Renal pelvis (tissue), 12 donors: Measurements from ENCODE around the gene GNRH2. TPM values are rescaled to one million over a fixed set of nuclear protein-coding genes. Genes with fewer than 3 reads are reported as not detected.
"Not testable (repeated sequence)": the region's sequence is repeated elsewhere in the genome, so short reads cannot be mapped to it uniquely, and the experiment has no call there.

Experiments used
- DNase-seq: peaks from one replicate; pipeline ENCODE4 v3.0.0-alpha.2; 2013
- long read RNA-seq, 16 experiments: transcript quantifications; one replicate each; lab custom pipeline, GENCODE V29; 2026
- polyA plus RNA-seq, 3 donors: library from polyadenylated mRNA; unstranded; fragments of 120-200 nt; gene quantifications; one replicate each; pipeline ENCODE4 v1.2.1, GENCODE V29; 2013; ENCODE audit not compliant: insufficient read length in 3 of 3

GNRH2 gene, protein sequence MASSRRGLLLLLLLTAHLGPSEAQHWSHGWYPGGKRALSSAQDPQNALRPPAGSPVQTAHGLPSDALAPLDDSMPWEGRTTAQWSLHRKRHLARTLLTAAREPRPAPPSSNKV
- polyA plus RNA-seq = 1 to 10 TPM in 2 of 3 donors, under 1 TPM in 1; 0.58 to 1.4 (median 1.0) TPM
- long read RNA-seq, donor 1 = 0 reads
- long read RNA-seq, donor 2 = 0 reads
- long read RNA-seq, donor 3 = 0 reads
- long read RNA-seq, donor 4 = 0 reads
- long read RNA-seq, donor 5, partial matches to known transcripts = 0 of 1 reads
- long read RNA-seq, donor 5, other reads (novel, unspliced or antisense) = 0 of 1 reads
- long read RNA-seq, donor 6 = 0 reads
- long read RNA-seq, donor 7 = 0 reads
- long read RNA-seq, donor 8 = 0 reads
- long read RNA-seq, donor 9 = 0 reads
- long read RNA-seq, donor 10 = 0 reads
- long read RNA-seq, donor 11 = 0 reads
- long read RNA-seq, donor 12 = 0 reads
- long read RNA-seq, donor 13 = 0 reads
- long read RNA-seq, donor 14 = 0 reads
- long read RNA-seq, donor 15 = 0 reads
- long read RNA-seq, donor 16 = 0 reads

- DNase-seq = no peak
Observed at GRCh38 chr20:3043322-3043721, at the start of gene GNRH2. GNRH2 (plus strand) TSS chr20:3043622; CDS start chr20:3044415, 793 bp downstream.

GRCh38 chr20:2995796-2996195 is 47.6 kb upstream of the GNRH2 start:
- DNase-seq = no peak

DNA sequence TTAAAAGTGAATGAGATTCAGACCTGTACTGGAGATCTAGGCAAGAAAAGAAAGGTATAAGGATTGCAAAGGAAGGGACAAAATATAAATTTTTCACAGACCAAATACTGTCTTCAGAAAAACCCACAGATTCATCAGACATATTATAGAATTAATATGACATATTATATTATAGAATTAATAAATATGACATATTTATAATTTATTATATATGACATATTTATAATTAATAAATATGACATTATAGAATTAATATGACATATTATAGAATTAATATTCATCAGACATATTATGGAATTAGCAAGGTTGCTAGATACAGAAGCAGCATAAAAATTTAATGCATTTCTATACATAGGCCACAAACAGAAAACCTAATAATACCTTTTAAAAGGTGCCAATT is 44.7 kb upstream of the GNRH2 start:
- no peak for DNase-seq

DNA sequence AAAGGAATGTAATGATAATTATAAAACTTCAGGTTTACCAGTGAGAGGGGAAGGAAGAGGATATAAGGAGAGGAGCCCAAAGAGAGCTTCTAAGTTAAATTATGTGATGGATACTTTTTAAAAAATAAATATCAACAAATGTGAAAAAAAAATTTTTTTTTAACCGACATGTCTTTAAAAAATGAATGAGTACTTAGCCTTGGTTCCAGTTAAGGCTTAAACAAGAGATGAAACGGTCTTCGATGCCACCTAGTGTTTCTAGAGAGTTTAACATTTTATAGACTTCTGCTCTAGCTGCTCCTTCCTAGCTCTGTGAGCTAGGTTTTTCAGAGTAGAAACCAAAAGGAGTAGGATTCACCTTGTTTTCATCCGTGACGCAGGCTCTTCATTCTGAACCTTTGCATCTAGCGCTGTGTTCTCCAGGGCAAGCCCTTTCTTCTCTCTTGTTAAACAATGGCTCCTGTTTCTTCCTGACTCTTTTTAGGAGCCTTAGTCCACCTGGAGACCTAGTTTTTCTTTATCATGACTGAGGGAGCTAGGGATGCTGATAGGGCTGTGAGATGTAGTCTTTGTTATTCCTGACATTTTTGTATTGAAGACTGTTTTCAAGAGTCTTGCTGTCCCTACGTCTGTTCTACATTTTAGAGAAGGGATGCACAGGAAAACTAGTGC is 42.4 kb upstream of the GNRH2 start:
- peak; percentile 58 for DNase-seq

- DNase-seq = no peak
Observed at GRCh38 chr20:3003416-3003815, 40.0 kb upstream of the GNRH2 start.

DNA sequence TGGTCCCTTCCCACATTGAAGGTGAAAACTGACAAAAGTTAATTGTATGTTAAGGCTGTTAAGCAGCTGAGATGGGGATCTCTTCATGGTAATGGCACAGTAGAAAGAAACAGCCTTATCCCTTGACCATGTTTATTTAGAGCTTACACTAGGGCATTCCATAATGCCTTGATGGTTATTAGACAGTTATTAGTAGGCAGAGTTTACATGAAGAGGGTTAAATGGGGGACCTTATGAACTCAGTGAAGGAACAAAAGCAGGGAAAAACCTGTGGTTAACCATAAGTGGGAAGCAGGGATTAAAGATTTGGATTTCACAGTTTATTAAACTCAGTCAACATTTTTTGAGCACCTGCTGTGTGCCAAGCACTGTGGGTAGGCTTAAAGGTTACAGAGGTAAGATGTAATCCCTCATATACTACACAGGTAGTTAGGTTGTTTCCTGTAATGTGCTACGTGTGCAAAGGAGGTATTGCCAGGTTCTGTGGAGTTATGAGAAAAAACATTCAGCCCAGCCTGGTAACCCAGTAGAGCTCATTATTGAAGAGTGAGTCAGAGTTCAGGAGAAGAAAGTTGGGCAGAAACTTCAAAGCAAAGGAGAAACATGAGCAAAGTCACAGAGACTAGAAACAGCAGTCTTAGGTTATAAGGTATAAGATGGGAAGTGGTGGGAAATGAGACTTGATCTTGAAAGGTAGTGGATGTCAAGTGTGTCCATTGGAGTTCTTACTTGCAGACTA is 32.3 kb upstream of the GNRH2 start:
- DNase-seq = no peak

DNA sequence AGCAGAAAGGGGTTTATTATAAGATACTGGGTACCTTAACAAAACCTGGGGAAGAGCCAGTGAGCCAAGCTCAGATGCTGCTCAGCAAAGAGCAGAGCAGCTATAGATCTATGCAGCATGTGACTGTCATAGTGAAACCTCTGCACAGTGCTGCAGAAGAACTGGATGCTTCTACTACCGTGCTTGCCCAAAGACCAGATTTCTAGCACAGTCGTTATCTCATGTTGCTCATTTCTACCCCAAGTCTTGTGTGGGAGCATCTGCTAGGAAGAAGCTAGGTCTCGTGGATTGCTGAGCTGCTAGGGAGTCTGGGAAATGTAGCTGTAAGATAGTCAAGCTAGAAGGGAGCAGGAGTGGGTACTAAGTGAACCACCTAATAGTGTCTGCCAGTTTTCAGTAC is 31.7 kb upstream of the GNRH2 start:
- no peak for DNase-seq

GRCh38 chr20:3013771-3014170 is 29.7 kb upstream of the GNRH2 start:
- DNase-seq = no peak

DNA sequence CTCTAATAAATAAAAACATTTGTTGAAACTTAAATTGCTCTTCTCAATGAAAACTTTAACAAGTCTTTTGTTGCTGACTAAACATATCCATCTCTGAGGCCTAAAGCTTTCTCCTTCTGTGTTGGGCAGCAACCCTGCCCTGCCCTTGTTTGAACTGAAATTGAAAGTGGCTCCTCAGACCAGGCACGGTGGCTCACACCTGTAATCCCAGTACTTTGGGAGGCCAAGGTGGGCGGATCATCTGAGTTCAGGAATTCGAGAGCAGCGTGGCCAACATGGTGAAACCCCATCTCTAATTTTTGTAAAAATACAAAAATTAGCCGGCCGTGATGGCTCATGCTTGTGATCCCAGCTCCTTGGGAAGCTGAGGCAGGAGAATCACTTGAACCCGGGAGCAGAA is 29.2 kb upstream of the GNRH2 start:
- DNase-seq = no peak

DNA sequence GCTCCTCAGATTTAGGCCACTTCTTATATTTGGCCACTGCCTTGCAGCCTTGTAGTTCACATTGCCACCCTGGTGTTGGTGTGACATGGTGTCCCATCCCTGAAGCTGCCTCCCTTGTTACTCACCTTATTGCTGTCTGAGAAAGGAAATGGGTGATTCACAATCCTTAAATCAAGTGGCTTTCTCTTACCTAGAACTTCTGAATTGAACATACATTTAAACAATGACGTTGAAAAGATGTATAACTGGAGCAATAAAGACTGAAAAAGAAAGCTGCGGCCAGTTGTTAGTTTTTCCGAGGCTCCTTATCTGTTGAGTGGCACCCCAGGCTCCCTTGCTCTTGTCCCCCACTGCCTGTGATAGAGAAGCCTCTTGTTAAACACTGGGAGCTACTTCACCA is 28.8 kb upstream of the GNRH2 start:
- DNase-seq = no peak

GRCh38 chr20:3015302-3015701 is 28.1 kb upstream of the GNRH2 start:
- DNase-seq = not testable (repeated sequence)

- no peak for DNase-seq
Observed at GRCh38 chr20:3021327-3021726, 22.1 kb upstream of the GNRH2 start.

GRCh38 chr20:3021777-3022176 is 21.6 kb upstream of the GNRH2 start:
- DNase-seq = no peak

DNA sequence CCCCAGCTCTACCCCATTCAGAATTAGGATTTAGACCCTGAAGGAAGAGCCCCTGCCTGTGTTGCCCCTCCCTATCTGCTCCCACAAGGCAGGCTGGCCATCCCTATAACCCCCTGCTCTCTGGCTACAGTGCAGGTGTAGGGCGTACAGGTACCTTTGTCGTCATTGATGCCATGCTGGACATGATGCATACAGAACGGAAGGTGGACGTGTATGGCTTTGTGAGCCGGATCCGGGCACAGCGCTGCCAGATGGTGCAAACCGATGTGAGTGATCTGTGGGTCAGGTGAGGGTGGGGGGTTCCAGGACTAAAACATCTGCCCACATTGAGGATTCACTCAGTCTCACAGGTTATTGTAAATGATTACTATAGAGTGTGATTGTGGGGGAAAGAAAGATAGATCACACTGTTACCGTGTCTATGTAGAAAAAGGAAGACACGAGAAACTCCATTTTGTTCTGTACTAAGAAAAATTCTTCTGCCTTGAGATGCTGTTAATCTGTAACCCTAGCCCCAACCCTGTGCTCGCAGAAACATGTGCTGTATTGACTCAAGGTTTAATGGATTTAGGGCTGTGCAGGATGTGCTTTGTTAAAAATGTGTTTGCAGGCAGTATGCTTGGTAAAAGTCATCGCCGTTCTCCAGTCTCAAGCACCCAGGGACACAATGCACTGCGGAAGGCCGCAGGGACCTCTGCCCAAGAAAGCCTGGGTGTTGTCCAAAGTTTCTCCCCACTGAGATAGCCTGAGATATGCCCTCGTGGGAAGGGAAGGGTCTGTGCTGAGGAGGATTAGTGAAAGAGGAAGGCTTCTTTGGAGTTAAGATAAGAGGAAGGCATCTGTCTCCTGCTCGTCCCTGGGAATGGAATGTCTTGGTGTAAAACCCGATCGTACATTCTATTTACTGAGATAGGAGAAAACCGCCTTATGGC is 20.6 kb upstream of the GNRH2 start:
- DNase-seq = not testable (repeated sequence)

DNA sequence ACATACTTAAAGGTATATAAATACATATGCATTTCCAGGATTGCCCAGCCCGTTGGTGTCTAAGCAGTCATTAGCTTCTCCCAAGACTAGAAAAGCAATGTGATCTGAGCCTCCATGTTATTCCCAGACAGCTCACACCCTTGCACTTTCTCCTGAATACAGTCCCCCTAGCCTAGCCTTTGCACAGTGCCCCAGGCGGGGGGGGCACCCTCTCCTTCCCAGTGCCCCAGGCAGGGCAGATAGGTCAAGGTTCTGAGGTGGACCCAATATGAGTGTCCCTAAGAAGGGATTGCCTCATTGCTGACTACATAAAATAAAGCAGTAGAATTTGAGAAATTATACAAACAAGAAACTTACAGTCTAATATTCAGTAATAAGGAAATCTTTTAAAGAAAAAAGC is 15.4 kb upstream of the GNRH2 start:
- no peak for DNase-seq

DNA sequence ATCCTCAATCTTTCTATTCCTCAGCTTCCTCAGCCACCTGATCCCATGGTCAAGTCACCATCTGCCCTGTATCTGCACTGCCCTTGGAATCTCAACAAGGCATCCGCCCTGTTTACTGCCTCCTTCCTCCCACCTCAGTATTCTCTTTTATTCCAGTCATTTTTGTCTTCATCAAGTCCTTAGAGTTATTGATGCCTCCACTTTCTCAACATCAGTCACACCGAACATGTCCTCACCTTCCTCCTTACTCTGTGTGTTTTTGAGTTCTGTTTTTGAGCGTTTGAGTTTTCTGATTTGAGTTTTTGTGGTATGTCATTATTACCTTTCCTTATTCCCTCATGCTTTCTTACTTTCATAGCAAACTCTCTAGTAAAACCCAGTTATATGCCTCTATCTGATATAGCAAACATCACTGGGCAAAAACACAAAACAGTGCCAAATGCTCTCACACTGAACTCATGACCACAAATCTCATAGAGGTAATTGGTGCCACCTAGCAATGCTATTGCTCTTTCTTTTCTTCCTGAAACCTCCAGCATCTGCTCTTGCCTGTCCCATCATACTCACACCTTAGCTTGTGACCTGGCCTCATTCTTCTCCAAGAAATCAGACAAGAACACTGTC is 11.8 kb upstream of the GNRH2 start:
- DNase-seq = no peak

- no peak for DNase-seq
Observed at GRCh38 chr20:3032624-3033023, 10.8 kb upstream of the GNRH2 start.

- DNase-seq = no peak
Observed at GRCh38 chr20:3037654-3038053, 5.8 kb upstream of the GNRH2 start.

DNA sequence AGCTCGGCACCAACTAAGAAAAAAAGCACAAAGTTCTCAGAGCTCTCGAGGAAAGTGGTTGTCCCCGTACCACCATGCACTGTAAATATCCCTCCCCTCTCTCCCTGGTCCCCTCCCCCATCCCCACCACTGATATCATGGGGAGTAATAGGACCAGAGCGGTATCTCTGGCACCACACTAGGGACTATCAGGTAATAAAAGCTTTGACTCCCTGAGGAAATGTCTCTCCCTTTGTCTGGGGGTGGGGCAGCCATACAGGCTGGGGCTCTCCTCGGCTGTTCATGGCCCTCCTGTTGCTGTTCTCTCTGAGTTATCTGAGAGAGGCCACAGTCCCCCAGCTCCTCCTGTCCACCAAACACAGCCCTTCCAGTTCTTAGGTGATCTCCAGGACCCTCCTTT is 5.0 kb upstream of the GNRH2 start:
- no peak for DNase-seq

- no peak for DNase-seq
Observed at GRCh38 chr20:3039426-3039825, 4.0 kb upstream of the GNRH2 start.

- DNase-seq = no peak
Observed at GRCh38 chr20:3040086-3040485, 3.3 kb upstream of the GNRH2 start.
